ENCODE measurements around the gene RPP40. TPM values are rescaled to one million over a fixed set of nuclear protein-coding genes. Genes with fewer than 3 reads are reported as not detected.

The RPP40 gene
- total and polyA plus RNA-seq, 2 donors, result 10.4 to 21.3 TPM

GRCh38 chr6:4972438-4972837 is 31.4 kb downstream of the RPP40 start:
- H3K27ac ChIP-seq (ENCODE audit: low read depth), result no peak overlapping the region
- no peaks in the 10 kb centered on the region for H3K4me1 ChIP-seq (ENCODE audit: insufficient read depth)
- WGBS, result 91% methylated on average over 10 of the region's 10 CpGs

GRCh38 chr6:4971851-4972250 is 32.0 kb downstream of the RPP40 start:
- no peak overlapping the region for H3K4me3 ChIP-seq (ENCODE audit: low read depth, low read length)
- no peak overlapping the region for H3K27ac ChIP-seq (ENCODE audit: low read depth)
- no peaks in the 10 kb centered on the region for H3K4me1 ChIP-seq (ENCODE audit: insufficient read depth)
- DNase-seq (ENCODE audit: extremely low spot score), result no peak
- H3K36me3 ChIP-seq (ENCODE audit: insufficient read depth), result no peaks in the 10 kb centered on the region
- WGBS, result 84% methylated on average over 7 of the region's 7 CpGs

More at GRCh38 chr6:4972438-4972837, 31.4 kb downstream of the RPP40 start:
- DNase-seq (ENCODE audit: extremely low spot score), result no peak
- Histone ChIP-seq H3K4me3 (ENCODE audit: low read depth, low read length) (no peak overlapping the region), H3K36me3 (ENCODE audit: insufficient read depth) (no peaks in the 10 kb centered on the region)

- Histone ChIP-seq H3K27ac (ENCODE audit: low read depth) (no peak overlapping the region), H3K36me3 (ENCODE audit: insufficient read depth) (no peaks in the 10 kb centered on the region), H3K4me3 (ENCODE audit: low read depth, low read length) (no peak overlapping the region), H3K4me1 (ENCODE audit: insufficient read depth) (no peaks in the 10 kb centered on the region)
- WGBS, result 67% methylated on average over 9 of the region's 9 CpGs
- DNase-seq (ENCODE audit: extremely low spot score), result no peak
Observed at GRCh38 chr6:4970739-4971395, 33.0 kb downstream of the RPP40 start.

- Histone ChIP-seq H3K4me3 (ENCODE audit: low read depth, low read length) (no peak overlapping the region), H3K27ac (ENCODE audit: low read depth) (no peak overlapping the region), H3K36me3 (ENCODE audit: insufficient read depth) (no peaks in the 10 kb centered on the region), H3K4me1 (ENCODE audit: insufficient read depth) (no peaks in the 10 kb centered on the region)
- DNase-seq (ENCODE audit: extremely low spot score), result no peak
- WGBS, result 93% methylated on average over 8 of the region's 8 CpGs
Observed at GRCh38 chr6:4969609-4970285, 34.1 kb downstream of the RPP40 start.

GRCh38 chr6:4967301-4968030 is 36.4 kb downstream of the RPP40 start:
- no peak for DNase-seq (ENCODE audit: extremely low spot score)
- Histone ChIP-seq H3K36me3 (ENCODE audit: insufficient read depth) (no peaks in the 10 kb centered on the region), H3K4me3 (ENCODE audit: low read depth, low read length) (no peak overlapping the region), H3K27ac (ENCODE audit: low read depth) (no peak overlapping the region), H3K4me1 (ENCODE audit: insufficient read depth) (no peaks in the 10 kb centered on the region)
- WGBS, result 84% methylated on average over 5 of the region's 5 CpGs

- Histone ChIP-seq H3K27ac (ENCODE audit: low read depth) (no peak overlapping the region), H3K4me1 (ENCODE audit: insufficient read depth) (no peaks in the 10 kb centered on the region), H3K4me3 (ENCODE audit: low read depth, low read length) (no peak overlapping the region), H3K36me3 (ENCODE audit: insufficient read depth) (no peaks in the 10 kb centered on the region)
- 90% methylated on average over 8 of the region's 8 CpGs for WGBS
- DNase-seq (ENCODE audit: extremely low spot score), result no peak
Observed at GRCh38 chr6:4965562-4966389, 38.1 kb downstream of the RPP40 start.

- Histone ChIP-seq H3K27ac (ENCODE audit: low read depth) (no peak overlapping the region), H3K36me3 (ENCODE audit: insufficient read depth) (no peaks in the 10 kb centered on the region), H3K4me1 (ENCODE audit: insufficient read depth) (no peaks in the 10 kb centered on the region), H3K4me3 (ENCODE audit: low read depth, low read length) (no peak overlapping the region)
- 79% methylated on average over 22 of the region's 22 CpGs for WGBS
- DNase-seq (ENCODE audit: extremely low spot score), result no peak
Observed at GRCh38 chr6:4964675-4965561, 38.9 kb downstream of the RPP40 start.

GRCh38 chr6:4962905-4963304 is 40.9 kb downstream of the RPP40 start:
- Histone ChIP-seq H3K36me3 (ENCODE audit: insufficient read depth) (no peaks in the 10 kb centered on the region), H3K4me3 (ENCODE audit: low read depth, low read length) (no peak overlapping the region), H3K27ac (ENCODE audit: low read depth) (no peak overlapping the region), H3K4me1 (ENCODE audit: insufficient read depth) (no peaks in the 10 kb centered on the region)
- no peak for DNase-seq (ENCODE audit: extremely low spot score)
- 88% methylated on average over 2 of the region's 2 CpGs for WGBS

GRCh38 chr6:4961322-4962168 is 42.3 kb downstream of the RPP40 start:
- WGBS, result 88% methylated on average over 10 of the region's 10 CpGs
- H3K4me3 ChIP-seq (ENCODE audit: low read depth, low read length), result no peak overlapping the region
- no peaks in the 10 kb centered on the region for H3K36me3 ChIP-seq (ENCODE audit: insufficient read depth)
- no peak for DNase-seq (ENCODE audit: extremely low spot score)
- no peak overlapping the region for H3K27ac ChIP-seq (ENCODE audit: low read depth)
- no peaks in the 10 kb centered on the region for H3K4me1 ChIP-seq (ENCODE audit: insufficient read depth)

DNA sequence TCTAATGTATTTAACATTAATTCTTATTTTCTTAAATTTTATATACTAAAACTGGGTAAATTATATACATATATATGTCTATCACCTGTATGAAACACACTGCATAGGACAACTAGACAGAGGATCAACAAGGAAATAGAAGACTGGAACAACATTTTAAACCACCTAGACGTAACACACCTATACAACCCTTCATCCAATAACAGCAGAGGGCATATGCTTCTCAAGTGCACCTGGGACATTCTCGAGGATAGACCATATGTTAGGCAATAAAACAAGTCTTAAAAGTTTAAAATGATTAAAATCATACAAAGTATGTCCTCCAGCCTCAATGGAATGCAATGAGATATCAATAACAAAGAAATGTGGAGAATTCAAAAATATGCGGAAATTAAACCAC is 45.2 kb downstream of the RPP40 start:
- Histone ChIP-seq H3K4me3 (ENCODE audit: low read depth, low read length) (no peak overlapping the region), H3K27ac (ENCODE audit: low read depth) (no peak overlapping the region), H3K36me3 (ENCODE audit: insufficient read depth) (no peaks in the 10 kb centered on the region), H3K4me1 (ENCODE audit: insufficient read depth) (no peaks in the 10 kb centered on the region)
- DNase-seq (ENCODE audit: extremely low spot score), result no peak
- 83% methylated on average over 3 of the region's 3 CpGs for WGBS

DNA sequence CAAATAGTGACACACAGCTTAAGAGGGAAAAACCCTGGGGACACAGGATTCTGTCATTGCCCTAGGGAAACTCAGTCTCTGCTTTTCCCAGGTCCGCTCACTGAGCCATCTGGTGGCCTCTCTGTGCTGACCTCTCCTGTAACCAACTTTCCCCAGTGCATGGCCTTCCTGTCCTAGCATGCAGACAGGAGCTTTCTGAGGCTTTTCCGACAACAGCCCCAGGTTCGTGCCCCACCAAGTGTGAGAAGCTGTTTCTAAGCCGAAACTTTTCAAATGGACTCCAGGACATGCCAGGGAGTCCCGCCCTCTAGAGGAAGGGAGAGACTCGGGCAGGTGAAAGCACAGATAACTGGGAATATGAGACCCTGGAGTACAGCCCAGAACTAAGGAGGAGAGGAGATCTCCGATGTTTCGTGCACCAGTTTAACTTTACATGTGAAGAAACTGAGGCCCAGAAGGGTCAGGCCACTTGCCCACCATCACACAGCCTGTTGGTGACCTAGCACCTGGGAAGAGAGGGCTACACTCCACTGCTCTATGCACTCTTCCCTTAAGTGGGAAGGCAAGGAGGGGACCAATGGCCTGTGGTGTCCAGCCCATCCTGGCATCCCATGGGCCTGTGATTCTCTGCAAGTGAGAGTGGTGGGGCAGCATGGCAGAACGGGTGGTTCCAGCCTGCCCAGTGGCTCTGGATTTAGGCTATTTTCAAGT is 46.2 kb downstream of the RPP40 start:
- WGBS, result 64% methylated on average over 9 of the region's 9 CpGs
- no peaks in the 10 kb centered on the region for H3K36me3 ChIP-seq (ENCODE audit: insufficient read depth)

More for the DNA sequence above, 46.2 kb downstream of the RPP40 start:
- Histone ChIP-seq H3K4me1 (ENCODE audit: insufficient read depth) (no peaks in the 10 kb centered on the region), H3K27ac (ENCODE audit: low read depth) (no peak overlapping the region), H3K4me3 (ENCODE audit: low read depth, low read length) (no peak overlapping the region)
- no peak for DNase-seq (ENCODE audit: extremely low spot score)

All from urinary bladder (tissue), 4 donors.